Neutrophil (primary cell): ENCODE measurements around the gene NNMT.

Source experiments
- H3K27ac ChIP-seq: fragments of 200-600 bp; sonication (generic); 2 replicates; pipeline ENCODE4 v1.5.1; 2016; ENCODE audit warnings: mild to moderate bottlenecking, moderate library complexity
- H3K27me3 ChIP-seq: fragments of 200-600 bp; sonication (generic); 2 replicates; pipeline ENCODE4 v1.6.0; 2016; ENCODE audit warnings: mild to moderate bottlenecking
- H3K36me3 ChIP-seq: fragments of 200-600 bp; sonication (generic); 2 replicates; pipeline ENCODE4 v1.5.1; 2017
- H3K4me1 ChIP-seq, 2 experiments: fragments of 200-600 bp in 1 of 2; sonication (generic) in 1 of 2; 1 replicate in 1 of 2; 2 replicates in 1 of 2; pipeline versions ENCODE4 v1.5.1 to v1.6.1; 2013 to 2016; ENCODE audit warnings: low read depth in 1 of 2, low read length in 1 of 2, mild to moderate bottlenecking in 1 of 2, moderate library complexity in 1 of 2; ENCODE audit not compliant: control insufficient read depth in 1 of 2, insufficient read depth in 1 of 2
- H3K4me3 ChIP-seq, 2 experiments: fragments of 200-600 bp in 1 of 2; sonication (generic) in 1 of 2; 1 replicate in 1 of 2; 2 replicates in 1 of 2; pipeline ENCODE4 v1.5.1; 2013 to 2016; ENCODE audit warnings: low read depth in 1 of 2, low read length in 1 of 2, mild to moderate bottlenecking in 1 of 2, moderate library complexity in 1 of 2
- H3K9me3 ChIP-seq: fragments of 200-600 bp; sonication (generic); 2 replicates; pipeline ENCODE4 v1.5.1; 2016
- CTCF ChIP-seq: fragments of 200-600 bp; sonication (generic); IDR thresholded peaks from 2 replicates; pipeline ENCODE4 v1.5.1; 2016; ENCODE audit warnings: antibody characterized with exemption

Gene NNMT

GRCh38 chr11:114252767-114253166, 43.4 kb upstream of the NNMT start:
- Histone ChIP-seq H3K27ac (no peak overlapping the region), H3K36me3 (no peaks in the 10 kb centered on the region), H3K9me3 (no peaks in the 10 kb centered on the region), H3K4me1 (no peaks in the 10 kb centered on the region), H3K27me3 (no peaks in the 10 kb centered on the region), H3K4me3 (no peak overlapping the region)
- no peak for TF ChIP-seq CTCF

- no peak for TF ChIP-seq CTCF
- Histone ChIP-seq H3K9me3 (no peaks in the 10 kb centered on the region), H3K27ac (no peak overlapping the region), H3K27me3 (no peaks in the 10 kb centered on the region), H3K4me1 (peaks cover 4 to 6% of the 10 kb centered on the region in 2 experiments), H3K36me3 (no peaks in the 10 kb centered on the region), H3K4me3 (no peak overlapping the region)
Observed at GRCh38 chr11:114253771-114254170, 42.4 kb upstream of the NNMT start.

GRCh38 chr11:114254571-114255146, 41.5 kb upstream of the NNMT start:
- Histone ChIP-seq H3K9me3 (no peaks in the 10 kb centered on the region), H3K4me1 (peaks cover 10 to 12% of the 10 kb centered on the region in 2 experiments), H3K27me3 (no peaks in the 10 kb centered on the region), H3K4me3 (no peak overlapping the region), H3K36me3 (no peaks in the 10 kb centered on the region), H3K27ac (no peak overlapping the region)
- TF ChIP-seq CTCF: no peak

GRCh38 chr11:114255289-114255688, 40.9 kb upstream of the NNMT start:
- H3K27me3 ChIP-seq: peaks cover 4% of the 10 kb centered on the region
- H3K9me3 ChIP-seq: no peaks in the 10 kb centered on the region
- no peak overlapping the region for H3K27ac ChIP-seq
- TF ChIP-seq CTCF: no peak
- no peak overlapping the region for H3K4me3 ChIP-seq
- no peaks in the 10 kb centered on the region for H3K36me3 ChIP-seq
- H3K4me1 ChIP-seq: peaks cover 10 to 12% of the 10 kb centered on the region in 2 experiments

- Histone ChIP-seq H3K4me1 (peaks cover 10 to 12% of the 10 kb centered on the region in 2 experiments), H3K27me3 (peaks cover 5% of the 10 kb centered on the region), H3K9me3 (no peaks in the 10 kb centered on the region), H3K27ac (no peak overlapping the region), H3K36me3 (no peaks in the 10 kb centered on the region), H3K4me3 (no peak overlapping the region)
- no peak for TF ChIP-seq CTCF
Observed at GRCh38 chr11:114256176-114256966, 39.8 kb upstream of the NNMT start.
